LHCN-M2 (cell line): ENCODE data around the gene SYT14. TPM values are rescaled to one million over a fixed set of nuclear protein-coding genes. Genes with fewer than 3 reads are reported as not detected.
"Not testable (repeated sequence)": the region's sequence is repeated elsewhere in the genome, so short reads cannot be mapped to it uniquely, and the experiment has no call there.

Source experiments
- DNase-seq: peaks from one replicate; pipeline ENCODE4 v3.0.0-alpha.2; 2012; ENCODE audit warnings: low read depth
- total RNA-seq: library from RNA; depleted of rRNA; stranded (reverse); fragments of >200 nt; gene quantifications from 2 replicates; pipeline ENCODE4 v1.2.3, GENCODE V29; 2014

Gene SYT14
- total RNA-seq, 1 experiment from 2014 or later, result 14.0 TPM

DNA sequence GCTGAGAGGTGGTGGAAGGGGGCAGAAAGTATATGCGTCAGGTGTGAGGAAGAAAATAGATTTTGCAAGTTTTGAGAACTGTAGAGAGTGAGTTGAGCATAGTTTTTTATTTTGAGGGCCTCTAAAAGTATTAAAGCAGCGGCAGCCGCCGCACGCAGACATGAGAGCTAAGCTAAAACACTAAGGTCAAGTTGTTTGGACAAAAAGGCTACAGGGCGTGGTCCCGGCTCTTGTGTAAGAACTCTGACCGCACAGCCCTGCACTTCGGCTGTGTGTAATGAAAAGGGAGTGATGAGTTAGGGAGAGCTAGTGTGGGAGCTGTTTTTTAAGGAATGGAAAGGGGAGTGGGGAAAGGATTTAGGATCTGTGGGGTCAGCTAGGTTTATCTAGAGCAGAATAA lies 174.9 kb downstream of the SYT14 start:
- DNase-seq, result not testable (repeated sequence)

DNA sequence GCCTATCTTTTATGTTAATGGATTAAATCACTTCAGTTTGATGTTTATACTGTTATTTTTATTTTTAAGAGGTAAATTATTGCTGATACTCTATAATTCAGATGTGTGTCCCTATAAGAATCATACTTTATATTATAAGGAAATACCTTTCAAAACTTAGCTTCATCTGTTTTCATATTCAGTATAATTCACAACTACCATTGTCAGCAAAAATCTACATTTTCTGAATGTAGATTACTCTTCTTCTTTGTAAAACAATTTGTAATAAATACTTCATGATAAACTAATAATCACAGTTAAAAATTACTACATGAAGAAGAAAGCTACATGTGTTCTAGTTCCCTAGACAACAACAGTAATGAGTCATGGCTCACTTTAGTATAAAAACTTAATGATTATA lies 179.2 kb downstream of the SYT14 start:
- DNase-seq, result no peak

DNA sequence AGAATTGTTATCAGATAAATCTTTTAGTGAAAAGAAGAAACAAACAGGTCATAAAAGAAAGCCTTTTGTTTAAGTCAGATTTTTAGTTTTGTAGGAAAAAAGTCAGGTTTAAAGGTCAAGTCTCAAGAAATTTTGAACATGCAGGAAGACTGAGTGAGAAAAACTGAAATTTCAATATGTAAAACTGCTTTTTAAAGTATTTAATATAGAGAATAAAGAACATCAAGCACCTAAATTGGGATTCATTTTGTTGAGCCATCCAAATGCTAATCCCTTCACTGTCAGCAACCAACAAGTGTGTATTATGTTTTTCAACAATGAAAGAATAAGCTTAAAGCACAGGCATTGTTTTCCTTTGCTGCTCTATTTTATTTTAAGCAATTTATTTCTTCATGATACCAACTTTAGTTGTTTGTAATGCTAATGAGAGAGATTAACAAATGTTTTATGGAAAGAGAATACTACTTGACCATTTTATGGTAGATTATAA lies 179.7 kb downstream of the SYT14 start:
- no peak for DNase-seq

DNA sequence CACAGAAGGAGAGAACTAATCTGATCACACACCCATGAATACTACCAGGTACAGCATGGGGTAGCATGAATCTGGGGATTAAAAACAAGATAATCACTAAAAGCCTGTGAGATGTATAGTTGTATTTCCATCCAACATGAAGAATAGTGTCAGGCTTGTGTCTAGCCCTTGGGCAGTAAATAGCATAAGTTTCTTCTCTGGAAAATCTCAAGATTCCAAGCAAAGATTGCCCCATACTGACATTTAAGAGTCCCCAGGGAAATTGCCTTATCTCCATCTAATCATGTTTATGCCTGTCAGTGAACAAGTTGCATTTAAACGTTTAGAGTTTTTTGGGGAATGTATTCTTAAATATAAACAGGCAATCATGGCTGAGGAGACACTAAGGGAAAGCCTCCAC lies 185.4 kb downstream of the SYT14 start:
- DNase-seq, result no peak

DNA sequence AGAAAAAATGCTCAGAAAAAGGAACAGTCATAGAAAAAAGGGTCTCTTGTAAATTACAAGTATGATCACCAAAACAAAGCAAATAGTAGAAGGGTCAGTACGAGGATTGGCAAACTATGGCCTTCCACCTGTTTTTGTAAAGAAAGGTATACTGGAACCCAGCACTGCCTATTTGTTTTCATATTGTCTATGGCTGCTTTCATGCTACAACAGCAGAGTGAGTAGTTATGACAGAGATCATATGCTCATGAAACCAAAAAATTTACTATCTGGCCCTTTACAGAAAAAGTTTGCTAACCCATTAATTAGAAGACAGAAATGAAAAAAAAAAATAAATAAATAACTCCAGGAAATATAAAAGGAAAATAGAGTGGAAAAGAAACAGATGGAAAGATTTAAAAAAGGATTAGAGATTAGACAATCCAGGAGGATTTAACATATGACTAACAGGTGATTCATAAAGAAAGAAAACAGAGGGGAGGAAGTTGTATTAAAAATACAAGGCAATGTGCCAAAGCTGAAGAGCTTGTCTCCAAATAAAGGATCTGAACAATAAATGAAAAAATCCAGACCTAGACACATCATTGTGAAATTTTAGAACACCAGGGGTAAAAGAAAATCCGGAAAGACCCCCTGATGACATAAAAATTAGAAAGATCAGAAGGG lies 186.0 kb downstream of the SYT14 start:
- DNase-seq, result peak; percentile 83

DNA sequence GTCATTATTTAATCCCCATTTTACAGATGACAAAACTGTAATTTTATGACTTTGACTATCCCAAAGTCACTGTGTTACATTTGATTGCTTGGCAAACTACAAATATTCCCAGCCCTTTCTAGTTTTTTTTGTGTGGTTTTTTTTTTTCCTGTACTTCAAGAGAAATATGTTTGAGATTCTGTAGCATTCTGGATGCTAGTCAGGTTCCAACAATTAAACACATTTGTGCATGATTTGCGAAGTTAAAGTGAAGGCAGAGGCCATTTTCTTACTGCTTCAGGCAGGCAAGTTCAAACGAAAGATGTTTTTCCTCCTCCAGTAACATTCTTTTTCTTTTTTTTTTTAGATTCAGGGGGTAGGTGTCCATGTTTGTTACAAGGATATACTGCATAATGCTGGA lies 186.7 kb downstream of the SYT14 start:
- no peak for DNase-seq

DNA sequence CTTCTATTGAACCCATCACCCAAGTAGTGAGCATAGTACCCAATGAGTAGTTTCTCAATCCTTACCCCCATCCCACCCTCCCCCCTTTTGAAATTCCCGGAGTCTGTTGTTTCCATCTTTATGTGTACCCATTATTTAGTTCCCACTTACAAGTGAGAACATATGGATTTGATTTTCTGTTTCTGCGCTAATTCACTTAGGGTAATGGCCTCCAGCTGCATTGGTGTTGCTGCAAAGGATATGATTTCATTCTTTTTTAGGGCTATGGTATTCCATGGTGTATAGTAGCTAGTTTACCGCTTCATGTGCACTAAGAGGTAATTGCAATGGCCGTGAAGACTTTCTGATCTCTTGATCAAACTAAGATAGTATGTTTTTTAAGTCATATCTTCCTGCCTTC lies 187.1 kb downstream of the SYT14 start:
- no peak for DNase-seq

DNA sequence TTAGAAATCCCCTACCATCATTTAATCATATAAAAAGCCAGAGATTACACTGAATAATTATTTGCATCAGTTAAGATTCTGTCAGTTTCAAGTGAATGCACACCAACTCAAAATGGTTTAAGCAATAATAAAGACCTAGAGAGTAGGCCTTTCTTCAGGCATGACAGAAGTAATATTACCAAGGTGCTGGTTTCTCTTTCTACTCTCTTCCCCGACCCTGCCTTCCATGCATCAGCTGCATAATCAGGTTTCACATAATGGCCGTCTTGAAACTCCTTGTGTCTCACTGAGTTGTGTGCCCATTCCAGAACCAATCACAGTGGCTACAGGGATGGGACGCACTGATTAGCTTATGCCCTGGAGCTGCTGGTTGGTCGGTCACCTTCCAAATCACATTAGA lies 191.1 kb downstream of the SYT14 start:
- no peak for DNase-seq

DNA sequence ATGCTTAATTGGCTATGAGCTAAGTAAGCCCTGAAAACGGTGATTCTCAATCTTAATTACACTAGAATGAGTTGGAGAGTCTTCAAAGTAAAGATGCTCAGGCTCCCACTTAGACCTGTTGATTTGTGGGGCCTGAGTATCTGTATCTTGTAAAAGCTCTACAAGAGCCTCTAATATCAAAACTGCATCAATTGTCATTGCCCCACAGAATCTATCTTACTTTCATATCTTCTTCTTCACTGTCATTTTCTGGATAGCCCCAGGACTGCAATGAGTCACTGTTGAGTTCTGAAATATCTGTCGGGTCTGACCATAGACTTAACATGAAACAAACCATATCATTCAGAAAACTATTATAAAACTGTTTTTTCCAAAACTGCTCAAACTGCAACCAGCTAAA lies 191.7 kb downstream of the SYT14 start:
- peak; percentile 10 for DNase-seq

DNA sequence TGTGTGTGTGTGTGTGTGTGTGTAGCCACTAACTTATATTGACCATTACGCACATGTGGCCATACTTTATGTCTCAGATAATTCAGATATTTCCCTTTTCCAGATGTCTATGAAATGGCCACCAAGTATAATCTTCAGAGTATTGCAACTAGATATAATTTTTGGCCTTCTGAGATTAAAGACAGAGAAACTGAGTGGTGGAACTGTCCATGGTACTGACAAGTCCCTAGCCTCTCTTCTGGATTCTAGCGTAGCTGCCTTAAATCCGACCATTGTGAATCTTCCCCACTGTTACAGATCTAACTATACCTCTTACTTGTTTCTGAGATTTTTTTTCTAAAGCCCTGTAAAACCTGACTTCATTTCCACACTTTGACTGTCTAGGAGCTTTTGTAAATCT lies 194.6 kb downstream of the SYT14 start:
- peak; percentile 36 for DNase-seq

DNA sequence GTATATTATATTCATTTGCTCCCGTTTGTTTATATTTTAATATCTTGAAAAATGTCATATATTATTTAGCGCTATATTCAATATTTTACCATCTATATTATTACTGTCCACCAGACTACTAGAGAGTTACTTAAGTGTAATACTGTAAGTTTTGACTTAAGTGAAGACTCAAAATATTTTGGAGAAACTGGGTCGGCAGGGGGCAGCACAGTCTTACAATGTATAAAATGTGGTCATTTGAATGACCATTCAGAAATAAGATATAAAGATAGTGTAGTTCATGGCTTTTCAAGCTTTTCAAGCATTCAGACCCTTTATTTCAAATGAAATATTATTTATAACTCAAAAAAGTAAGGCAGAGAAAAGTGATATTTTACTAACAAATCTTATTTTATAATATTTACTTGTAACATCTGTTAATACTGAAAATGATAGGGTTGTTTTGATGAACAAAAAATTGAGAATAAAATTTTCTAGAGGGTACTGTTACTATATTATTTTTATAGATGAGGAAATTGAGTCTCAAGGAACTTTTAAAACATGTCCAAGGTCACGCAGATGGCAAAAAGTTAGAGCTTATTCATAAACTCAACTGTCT lies 205.5 kb downstream of the SYT14 start:
- DNase-seq, result peak; percentile 69

DNA sequence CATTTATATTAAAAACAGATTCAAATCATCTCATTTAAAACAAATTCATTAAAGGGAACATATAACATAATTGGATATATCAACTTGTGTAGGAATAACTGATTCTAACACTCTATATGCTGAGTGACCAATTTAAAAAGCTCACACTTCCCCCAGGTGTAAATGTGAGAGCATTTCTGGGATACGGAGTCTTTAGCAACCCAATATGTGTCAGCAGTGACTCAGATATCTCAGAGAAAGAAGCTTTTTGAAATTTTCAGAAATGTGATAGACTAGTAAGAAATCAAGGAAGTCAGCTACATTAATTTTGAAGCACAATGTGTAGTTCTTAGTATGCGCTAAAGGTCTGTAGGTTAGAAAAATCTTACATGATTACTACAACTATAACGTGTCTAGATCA lies 206.7 kb downstream of the SYT14 start:
- DNase-seq, result peak; percentile 31

DNA sequence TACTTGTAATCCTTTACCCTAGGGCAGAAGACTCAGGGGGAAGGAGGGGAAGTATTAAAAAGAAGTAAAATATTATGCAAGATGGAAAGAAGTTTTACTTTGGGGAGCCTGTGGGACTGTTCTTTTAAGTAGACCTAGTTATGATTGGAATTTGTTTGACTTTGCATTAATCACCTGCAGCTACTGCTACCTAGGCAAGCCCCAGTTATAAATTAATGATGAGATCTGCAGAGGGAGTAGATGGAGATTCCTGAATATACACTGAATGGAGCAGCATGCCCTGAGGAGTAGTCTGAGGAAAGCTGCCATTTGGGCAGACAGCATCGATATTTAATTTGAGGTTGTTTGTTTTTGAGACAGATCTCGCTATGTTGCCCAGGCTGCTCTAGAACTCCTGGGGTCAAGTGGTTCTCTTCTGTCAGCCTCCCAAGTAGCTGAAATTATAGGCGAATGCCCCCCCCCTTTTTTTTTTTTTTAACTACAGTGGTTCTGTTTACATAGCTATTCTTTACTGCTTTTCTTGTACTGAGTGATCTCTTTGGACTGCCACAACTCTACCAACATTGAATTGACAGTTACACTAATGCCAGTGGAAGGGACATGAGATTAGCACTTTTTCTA lies 213.1 kb downstream of the SYT14 start:
- DNase-seq, result no peak

DNA sequence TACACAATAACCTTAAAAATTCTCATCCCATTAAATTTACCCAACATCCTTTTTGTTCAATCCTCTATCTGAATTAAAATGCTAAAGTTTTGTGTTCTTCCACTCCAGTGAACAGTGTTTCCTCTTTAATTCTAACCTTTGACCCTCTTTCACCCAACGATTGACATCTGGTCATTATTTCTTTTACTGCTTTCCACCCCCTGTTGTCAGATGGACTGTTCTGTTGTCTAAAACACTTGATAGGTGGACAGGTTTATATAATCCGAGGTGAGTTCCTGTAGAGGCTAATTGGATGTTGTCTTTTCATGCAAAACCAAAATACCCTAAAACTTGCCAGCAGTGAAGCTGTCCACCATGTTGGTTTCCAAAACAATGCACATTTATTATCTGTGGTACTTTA lies 221.2 kb downstream of the SYT14 start:
- no peak for DNase-seq

DNA sequence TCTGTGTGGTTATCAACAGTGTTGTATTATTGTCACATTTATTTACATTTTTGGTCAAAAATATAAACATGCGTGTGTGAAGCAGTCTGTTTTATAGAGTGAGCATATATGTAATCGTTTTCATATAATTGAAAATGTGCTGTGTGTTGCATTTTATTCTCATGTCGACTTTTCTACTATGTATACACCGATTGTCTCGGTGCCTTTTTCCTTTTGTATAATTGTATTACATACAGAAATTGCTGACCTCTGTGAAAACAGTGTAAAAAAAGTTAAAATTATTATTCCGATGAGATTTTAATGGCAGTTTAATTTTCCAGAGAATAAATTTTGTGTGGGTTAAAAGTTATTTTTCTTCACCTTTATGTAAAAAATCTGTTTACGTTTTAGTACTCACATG lies 232.2 kb downstream of the SYT14 start:
- no peak for DNase-seq

DNA sequence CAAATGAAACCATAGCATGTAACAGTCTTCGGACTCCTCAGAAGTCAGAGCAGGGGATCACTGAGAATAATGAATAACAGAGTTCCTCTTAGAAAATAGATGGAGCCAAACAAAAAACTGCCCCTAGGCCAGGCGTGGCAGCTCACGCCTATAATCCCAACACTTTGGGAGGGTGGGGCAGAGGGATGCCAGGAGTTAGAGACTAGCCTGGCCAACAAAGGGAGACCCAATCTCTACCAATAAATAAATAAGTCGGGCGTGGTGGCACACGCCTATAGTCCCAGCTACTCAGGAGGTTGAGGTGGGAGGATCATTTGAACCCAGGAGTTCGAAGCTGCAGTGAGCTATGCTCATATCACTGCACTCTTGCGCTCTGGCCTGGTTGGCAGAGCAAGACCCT lies 236.1 kb downstream of the SYT14 start:
- DNase-seq, result no peak

DNA sequence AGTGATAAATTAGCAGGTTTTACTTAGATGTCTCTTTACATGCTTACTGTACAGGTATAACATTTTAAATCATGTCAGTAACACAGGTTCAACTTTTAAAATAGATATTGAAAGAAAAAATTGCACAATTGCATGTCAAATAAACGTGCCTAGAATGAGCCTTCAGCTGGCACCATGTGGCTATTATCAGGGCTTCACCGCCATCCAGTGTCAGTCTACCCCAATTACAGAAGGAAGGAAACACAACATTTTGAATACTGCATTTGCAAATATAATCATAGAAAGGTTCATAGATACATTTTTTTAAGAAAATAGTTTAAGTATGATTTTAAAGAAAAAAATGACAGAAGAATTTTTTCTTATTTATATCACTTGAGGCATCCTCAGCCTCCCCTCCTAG lies 247.0 kb downstream of the SYT14 start:
- no peak for DNase-seq

DNA sequence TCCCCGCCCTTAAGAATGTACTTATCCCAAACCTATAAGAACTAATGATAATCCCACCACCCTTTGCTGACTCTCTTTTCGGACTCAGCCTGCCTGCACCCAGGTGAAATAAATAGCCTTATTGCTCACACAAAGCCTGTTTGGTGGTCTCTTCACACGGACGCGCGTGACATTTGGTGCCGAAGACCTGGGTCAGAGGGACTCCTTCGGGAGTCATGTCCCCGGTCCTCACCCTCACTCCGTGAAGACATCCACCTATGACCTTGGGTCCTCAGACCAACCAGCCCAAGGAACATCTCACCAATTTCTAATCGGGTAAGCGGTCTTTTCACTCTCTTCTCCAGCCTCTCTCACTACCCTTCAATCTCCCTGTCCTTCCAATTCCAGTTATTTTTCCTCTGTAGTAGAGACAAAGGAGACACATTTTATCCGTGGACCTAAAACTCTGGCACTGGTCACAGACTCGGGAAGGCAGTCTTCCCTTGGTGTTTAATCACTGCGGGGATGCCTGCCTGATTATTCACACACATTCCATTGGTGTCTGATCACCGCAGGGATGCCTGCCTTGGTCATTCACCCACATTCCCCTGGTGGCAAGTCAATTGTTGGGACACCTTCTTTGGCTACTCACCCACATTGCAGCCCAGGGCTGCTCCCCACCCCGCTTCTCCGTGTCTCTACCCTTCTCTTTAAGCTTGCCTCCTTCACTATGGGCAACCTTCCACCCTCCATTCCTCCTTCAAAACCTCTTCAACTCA lies 250.0 kb downstream of the SYT14 start:
- DNase-seq, result peak; percentile 82

DNA sequence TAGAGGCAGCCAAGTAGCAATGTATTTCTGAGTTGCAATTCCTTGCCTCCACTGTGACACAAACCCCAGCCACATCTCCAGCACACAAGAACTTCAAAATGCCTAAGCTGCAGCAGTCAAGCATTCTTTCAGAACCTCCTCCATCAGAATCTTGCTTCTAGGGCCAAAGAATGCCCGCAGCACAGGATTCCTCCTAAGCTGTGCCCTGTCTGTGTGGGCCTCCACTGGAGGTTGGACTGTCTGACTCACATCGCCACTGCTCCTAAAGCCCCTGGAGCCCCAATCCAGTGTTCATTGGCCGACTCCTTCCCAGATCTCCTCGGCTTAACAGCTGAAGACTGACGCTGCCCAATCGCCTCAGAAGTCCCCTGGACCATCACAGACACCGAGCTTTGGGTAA lies 251.4 kb downstream of the SYT14 start:
- DNase-seq, result no peak

DNA sequence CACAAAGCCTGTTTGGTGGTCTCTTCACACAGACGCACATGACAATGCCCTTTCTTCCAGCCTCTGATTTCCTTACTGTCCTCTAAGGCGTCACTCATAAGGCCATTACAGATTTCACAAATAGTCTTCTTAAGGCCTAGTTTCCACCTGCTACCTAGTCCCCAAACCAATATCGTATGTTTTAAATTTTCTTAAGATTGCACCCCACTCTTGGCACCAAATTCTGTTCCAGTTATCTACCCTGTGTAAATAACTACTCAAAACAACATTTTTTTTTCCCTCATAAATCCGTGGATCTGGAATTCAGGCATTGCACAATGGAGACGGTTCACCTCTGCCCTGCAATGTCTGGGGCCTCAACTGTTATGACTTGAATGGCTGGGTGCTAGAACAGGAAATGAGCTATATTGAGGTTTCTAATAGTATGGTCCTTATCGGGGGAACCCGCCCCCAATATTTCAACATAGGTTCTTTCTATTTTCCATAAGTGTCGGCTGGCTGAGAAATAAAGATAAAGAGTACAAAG lies 257.7 kb downstream of the SYT14 start:
- DNase-seq, result no peak

DNA sequence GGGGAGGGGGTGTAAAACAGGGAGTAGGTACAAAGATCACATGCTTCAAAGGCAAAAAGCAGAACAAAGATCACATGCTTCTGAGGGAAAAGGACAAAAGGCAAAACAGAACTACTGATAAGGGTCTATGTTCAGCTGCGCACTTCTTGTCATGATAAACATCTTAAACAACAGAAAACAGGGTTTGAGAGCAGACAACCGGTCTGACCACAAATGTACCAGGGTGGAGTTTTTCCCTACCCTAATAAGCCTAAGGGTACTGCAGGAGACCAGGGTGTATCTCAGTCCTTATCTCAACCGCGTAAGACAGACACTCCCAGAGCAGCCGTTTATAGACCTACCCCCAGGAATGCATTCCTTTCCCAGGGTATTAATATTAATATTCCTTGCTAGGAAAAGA lies 258.2 kb downstream of the SYT14 start:
- not testable (repeated sequence) for DNase-seq

DNA sequence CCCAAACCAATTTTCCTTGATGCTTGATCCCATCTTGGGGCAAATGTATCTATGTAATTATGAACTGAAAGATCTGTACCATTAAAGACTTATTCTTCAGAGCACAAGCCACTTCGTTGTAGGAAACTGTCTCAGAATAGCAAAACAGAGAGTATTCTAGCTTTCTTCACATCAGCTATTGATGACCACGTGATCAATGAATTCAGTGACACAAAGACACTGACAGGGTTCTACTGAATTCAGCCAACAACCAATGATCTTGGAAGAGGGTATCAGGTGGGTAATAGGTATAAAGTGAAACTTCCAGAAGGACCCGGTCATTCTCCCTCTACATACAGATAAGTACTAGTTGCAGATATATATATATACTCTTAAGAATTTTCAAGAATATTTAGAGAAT lies 260.8 kb downstream of the SYT14 start:
- no peak for DNase-seq
